WI38 (cell line): ENCODE measurements around the gene MYO7A.

Source experiments
- H3K4me3 ChIP-seq: 2 replicates; pipeline ENCODE4 v1.5.1; 2011; ENCODE audit warnings: low read depth, mild to moderate bottlenecking, control low read depth, low read length
- TF ChIP-seq, protein P1 (sequence below): IDR thresholded peaks from 2 replicates; pipeline ENCODE4 v1.5.1; 2012; ENCODE audit warnings: low read depth, mild to moderate bottlenecking, control low read depth, low read length

Gene MYO7A

GRCh38 chr11:77199137-77199745 is 71.2 kb downstream of the MYO7A start:
- H3K4me3 ChIP-seq = no peak overlapping the region
- TF ChIP-seq, protein P1, sequence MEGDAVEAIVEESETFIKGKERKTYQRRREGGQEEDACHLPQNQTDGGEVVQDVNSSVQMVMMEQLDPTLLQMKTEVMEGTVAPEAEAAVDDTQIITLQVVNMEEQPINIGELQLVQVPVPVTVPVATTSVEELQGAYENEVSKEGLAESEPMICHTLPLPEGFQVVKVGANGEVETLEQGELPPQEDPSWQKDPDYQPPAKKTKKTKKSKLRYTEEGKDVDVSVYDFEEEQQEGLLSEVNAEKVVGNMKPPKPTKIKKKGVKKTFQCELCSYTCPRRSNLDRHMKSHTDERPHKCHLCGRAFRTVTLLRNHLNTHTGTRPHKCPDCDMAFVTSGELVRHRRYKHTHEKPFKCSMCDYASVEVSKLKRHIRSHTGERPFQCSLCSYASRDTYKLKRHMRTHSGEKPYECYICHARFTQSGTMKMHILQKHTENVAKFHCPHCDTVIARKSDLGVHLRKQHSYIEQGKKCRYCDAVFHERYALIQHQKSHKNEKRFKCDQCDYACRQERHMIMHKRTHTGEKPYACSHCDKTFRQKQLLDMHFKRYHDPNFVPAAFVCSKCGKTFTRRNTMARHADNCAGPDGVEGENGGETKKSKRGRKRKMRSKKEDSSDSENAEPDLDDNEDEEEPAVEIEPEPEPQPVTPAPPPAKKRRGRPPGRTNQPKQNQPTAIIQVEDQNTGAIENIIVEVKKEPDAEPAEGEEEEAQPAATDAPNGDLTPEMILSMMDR = no peak

GRCh38 chr11:77200351-77201268 is 72.6 kb downstream of the MYO7A start:
- TF ChIP-seq, protein P1 = no peak
- H3K4me3 ChIP-seq = no peak overlapping the region

DNA sequence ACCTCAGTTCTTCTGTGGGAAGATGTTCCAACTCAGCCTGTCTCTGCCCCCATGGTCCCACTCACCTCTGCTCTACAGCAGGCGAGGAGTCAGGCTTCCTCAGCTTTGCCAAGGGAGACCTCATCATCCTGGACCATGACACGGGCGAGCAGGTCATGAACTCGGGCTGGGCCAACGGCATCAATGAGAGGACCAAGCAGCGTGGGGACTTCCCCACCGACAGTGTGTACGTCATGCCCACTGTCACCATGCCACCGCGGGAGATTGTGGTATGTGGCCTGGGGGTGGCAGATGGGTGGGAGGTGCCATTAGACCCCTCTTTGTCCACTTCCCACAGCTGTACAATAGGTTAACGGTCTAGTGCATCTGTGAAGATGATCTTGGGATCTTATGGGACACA is 73.3 kb downstream of the MYO7A start:
- TF ChIP-seq, protein P1 = no peak
- H3K4me3 ChIP-seq = no peak overlapping the region

GRCh38 chr11:77201991-77202841 is 74.2 kb downstream of the MYO7A start:
- TF ChIP-seq, protein P1 = no peak
- no peak overlapping the region for H3K4me3 ChIP-seq

DNA sequence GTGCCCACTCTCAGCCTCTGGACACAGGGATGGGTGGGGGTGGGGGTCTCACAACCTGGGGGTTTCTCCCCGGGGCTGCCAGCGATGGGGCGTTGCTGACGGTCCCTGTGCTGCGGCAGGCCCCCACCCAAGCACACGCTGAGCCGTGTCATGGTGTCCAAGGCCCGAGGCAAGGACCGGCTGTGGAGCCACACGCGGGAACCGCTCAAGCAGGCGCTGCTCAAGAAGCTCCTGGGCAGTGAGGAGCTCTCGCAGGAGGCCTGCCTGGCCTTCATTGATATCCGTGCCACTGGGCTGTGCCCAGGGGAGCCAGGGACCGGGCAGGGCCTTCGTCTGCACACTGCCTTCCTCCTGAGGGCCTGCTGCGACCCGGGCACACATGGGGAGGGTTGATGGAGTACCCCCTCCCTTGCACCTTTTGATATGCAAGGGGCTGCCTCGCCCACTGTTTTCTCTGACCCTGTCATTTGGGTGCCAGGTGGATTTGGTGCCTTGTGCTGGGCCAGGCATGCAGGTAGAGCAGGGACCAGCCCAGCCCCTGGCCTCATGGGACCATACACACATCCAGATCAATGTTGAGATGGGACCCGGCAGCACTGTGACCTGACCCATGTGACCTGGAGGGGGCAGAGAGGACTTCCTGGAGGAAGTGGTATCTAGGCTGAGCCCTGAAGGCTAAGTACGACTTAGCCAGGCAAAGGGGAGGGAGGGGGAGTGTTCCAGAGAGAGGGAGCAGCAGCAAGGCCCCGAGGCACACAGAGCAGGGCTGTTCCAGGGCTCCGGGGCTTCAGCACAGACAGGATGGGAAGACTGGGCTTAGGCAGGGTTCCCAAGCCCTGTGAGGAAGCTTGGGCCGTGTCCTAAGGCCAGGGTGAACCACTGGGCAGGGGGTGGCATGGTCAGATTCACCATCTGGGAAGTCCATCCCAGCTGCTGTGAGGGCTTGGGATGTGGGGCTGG is 75.2 kb downstream of the MYO7A start:
- TF ChIP-seq, protein P1 = no peak

GRCh38 chr11:77203901-77204753 is 76.1 kb downstream of the MYO7A start:
- H3K4me3 ChIP-seq = no peak overlapping the region
- TF ChIP-seq, protein P1 = no peak

More for the DNA sequence above, 75.2 kb downstream of the MYO7A start:
- H3K4me3 ChIP-seq = no peak overlapping the region
